COR-L47 (cell line): ENCODE results near the gene C4orf50.

Source experiments
- DNase-seq: peaks from one replicate; lab custom pipeline; 2025; lab: John Stamatoyannopoulos, UW

C4orf50 gene

DNA sequence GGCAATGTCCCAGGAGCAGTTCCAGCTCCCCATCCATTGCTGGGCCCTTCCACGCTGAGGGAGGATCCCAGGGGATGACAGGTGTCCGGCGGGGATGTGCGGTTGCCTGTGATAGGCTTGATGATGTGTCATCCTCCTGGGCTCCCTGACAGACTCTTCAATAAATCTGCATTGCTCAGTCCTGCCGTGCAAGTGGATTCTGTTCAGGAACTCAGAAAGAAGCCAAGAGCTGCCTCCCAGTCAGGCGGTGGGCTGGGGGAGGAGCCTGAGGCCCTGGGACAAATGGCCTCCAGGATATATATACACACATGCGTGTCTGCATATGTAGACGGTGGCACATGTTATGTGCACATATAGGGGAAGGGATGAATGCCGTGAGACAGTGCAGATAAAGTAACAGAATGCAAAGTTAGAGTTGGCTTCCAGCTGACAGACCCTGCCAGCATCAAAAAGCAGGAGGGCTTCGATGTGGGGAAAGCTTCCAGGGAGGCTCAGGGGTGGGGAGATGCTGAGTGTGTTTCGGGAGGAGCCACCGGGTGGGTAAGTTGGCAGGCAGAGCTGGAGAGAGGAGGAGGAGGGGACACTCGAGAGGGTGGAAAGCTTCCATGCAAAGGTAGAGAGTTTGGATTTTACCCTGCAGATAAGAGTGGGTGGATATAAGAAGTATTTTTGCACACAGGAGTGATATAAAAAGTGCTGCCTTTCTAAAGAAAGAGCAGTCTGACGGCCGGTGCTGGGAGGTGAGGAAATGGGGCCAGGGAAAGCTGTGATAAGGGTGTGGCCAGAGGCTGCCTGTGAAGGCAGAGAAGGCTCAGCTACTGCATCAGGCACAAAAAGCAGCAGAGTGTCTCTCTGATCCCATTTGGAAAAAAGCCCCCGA, 96.9 kb downstream of the C4orf50 start:
- DNase-seq = no peak

DNA sequence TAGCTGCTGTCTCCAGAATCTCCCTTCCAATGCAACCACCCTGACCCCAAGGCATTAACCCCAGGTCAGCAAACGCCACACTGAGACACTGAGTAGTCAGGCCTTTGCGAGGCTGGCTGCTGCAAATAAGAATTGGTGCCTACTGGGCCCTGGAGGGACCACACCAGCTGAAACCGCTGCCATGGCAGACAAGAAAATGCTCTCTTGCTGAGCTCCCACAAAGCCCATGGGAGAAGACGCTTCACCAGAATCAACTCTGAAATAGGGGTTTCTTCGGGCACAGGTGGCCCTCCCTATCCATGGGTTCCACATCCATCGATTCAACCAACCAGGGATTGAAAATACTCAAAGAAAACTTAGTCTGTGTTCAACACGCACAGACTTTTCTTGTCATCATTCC, 98.7 kb downstream of the C4orf50 start:
- no peak for DNase-seq

DNA sequence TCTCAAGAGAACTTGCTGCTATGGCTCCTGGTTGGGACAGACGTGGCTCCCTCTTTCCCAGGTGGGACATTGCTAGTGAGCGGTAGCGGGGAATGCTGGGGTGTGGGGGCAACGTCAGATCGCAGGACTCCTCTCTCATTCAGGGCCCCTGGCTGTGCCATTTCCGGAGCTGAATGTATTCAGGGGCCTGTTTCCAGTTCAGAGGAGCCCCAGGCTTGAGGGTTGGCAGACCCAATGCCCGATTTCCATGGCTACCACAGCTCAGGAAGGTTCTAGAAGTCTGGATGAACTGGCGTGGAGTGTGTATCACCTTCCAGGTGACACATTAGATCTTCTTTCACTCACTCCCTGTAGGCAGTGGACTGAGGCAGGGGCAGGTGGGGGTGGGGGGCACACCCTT, 99.2 kb downstream of the C4orf50 start:
- no peak for DNase-seq

DNA sequence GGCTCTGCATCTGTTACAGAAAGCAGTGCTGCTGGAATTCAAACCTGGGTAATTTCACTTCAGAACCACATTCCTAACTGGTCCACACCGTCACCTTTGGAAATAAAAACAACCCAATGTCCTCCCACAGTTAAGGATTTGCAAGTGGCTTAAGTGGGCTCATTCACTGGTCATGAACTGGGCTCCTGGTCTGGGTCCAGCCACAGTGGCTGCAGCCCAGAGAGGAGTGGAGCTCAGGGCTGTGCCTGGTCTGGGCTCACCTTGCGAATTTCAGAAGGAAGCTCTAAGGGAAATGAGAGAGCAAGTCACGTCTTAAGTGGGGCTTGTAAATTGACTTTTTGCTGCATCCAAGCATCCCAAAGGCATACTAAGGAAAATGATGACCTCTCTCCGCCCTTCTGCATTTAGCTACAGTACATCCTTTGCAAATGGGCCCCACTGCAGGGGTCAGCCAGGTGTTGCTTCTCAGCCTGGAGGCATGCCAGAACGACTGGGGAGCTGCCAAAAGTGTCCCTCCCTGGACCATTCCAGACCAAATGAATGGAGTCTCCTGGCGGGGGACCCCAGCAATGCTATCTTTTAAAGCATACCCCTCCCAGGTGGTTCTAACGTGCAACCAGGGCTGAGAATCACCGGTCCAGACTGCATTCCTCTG, 99.8 kb downstream of the C4orf50 start:
- peak; percentile 83 for DNase-seq

DNA sequence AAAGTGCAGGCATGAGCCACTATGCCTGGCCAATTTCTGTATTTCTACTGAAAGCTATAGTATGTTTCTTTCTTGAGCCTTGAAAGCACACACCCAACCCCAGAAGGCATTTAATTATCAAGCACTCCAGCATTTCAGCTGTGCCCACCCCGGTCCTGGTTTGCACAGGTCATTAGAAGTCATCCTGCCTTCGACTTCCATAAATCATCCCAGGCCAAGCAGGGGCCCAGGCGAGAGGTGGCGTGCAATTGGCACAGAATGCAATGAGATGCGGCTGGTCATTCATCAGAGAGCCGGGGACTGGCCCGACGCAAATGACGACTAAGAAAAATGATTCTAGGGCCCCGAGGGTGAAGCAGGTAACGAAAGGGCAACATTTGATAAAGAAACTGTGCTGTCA, 100.6 kb downstream of the C4orf50 start:
- DNase-seq = no peak

DNA sequence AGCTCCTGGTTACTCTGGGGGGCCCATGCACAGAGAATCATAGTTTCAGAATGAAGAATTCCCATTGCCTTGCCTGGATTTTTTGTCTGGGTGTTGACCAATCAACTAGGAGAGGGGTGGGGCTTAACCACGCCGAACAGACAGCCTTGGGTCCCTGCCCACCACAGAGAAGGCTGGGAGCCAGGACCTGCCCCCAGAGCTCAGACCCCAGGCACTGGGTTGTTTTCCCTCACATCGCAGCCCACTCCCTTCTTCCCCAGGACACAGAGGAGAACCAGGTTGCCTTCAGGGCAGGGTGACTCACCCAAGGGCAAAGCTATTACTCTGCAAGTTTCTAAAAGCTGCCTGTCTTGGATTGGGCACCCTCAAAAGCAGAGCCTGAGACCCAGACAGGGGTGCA, 102.0 kb downstream of the C4orf50 start:
- no peak for DNase-seq

DNA sequence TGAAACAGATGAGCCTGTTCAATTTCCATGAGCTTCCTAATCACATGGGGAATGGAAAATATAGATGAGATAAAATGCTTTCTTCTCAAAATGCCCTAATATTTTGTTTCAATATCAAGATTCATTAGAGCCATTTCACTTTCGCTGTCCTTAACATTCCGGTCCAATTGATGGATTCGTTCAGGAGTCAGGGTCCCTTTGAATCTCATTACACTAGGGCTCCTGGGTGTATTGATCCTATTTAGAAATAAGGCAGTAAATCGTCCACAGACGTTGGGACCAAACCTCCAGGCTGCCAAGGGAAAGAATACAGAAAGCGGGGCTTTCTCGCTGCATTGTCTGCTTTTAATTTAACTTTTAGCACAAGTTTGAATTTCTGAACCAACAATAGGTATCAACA, 104.8 kb downstream of the C4orf50 start:
- no peak for DNase-seq

DNA sequence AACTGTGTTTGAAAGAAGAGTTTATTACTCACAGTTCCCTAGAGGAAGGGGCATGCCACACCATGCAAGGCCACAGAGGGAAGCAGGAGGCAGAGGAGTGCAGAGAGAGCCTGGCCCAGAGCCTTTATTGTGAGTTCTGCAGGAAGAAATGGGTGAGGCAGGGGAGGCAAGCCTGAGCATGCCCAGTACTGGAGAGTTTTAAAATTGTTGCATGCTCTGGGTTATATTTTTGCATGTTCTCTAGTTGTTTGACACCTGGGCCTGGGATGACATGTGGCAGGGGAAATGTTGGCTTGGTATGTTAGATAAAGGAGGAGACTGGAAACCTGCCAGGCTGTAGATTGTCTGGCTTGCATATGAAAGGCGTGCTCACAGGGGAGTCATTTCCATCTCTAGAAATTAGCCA, 105.6 kb downstream of the C4orf50 start:
- peak; percentile 86 for DNase-seq

DNA sequence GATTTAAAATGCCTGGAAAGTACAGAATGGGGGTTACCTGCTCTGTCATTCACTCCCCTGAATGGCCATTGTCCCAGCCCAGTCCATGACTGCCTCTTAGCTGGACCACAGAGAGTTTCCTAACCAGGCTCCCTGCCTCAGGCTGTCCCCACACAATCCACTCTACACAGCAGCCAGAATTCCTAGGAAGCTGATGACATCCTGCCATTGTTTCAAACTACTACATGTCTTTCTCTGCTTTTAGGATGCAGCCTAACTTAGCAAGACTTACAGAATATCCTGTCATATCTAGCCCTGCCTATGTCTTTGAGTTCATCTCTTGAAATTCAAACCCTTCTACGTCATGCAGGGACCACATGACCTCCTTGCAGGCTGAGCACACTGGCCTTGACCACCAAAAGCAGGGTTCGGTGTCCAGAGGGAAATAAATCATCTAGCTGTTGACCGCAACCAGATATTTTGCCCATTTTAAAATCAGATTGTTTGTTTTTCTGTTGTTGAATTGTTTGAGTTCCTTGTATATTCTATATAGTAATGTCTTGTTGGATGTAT, 109.3 kb downstream of the C4orf50 start:
- no peak for DNase-seq

DNA sequence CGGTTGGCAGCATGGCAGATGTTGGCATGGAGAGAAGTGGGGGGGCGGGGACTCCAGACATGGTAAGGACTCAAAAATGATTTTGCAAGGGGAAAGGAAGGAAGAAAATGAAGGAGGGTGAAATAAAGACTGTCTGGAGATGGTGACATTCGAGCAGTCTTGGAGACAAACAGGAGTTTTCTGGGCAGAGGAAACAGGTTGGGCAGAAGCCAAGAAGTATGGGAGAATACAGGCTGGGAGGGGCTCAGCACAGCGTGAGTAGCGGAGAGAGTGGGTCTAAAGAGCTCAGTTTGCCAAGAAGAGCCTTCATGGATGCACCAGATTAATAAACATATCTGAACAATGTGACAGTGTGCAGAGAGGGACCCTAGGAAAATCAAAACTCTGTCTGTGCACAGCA, 112.0 kb downstream of the C4orf50 start:
- peak; percentile 19 for DNase-seq

DNA sequence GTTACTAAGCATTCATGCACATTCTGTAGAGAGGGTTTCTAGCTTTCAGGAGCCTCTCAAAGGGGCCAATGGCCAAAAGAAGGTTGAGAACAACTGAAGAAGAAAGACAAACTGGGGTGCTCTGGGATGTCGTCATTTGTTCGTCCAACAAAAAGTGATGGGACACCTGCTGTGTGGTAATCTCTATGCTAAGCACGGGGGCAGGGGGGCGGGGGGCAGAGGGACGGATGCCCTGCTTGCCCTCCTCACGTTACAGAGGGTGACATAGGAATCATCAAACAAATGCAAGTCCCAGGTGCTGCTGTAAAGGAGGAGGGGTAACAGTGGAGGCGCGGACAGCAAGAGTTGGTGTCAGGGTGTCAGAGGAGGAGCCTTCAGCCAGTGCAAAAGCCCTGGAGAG, 112.5 kb downstream of the C4orf50 start:
- no peak for DNase-seq

DNA sequence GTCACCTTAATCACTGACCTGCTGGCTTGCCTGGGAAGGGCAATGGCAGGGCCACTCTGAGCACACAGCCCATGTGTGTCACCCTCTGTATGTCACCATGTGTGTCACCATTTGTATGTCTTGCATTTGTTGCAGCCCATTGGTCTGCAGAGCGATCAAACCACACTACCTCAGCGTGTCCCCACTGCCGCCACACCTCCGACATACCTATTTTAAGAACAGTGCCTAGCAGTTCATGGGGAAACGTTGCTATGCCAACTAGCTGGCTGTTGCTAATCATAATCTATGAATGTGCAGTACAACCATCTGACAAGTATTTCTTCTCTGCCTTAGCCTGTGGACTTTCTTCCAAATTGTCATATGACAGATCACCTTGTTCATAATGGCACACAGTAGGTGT, 117.4 kb downstream of the C4orf50 start:
- DNase-seq = no peak

DNA sequence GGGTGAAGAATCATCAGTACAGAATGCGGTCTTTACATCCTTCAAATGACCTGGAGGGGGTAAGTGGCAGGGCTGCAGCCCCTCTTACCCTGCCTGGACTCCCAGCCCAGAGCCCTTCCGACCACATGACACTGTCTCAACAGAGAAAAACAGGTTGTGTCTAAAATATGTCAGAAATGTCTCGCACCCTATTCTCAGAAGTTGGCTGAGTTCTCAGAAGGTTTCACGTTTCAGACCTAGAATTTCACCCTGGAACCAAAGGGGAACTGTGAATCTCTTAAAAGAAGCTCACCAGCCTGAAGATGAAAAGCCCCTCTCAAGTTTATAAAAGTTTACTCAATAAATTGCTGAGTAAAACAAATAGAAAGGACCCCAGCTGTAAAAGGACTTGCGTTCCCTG, 118.3 kb downstream of the C4orf50 start:
- no peak for DNase-seq

DNA sequence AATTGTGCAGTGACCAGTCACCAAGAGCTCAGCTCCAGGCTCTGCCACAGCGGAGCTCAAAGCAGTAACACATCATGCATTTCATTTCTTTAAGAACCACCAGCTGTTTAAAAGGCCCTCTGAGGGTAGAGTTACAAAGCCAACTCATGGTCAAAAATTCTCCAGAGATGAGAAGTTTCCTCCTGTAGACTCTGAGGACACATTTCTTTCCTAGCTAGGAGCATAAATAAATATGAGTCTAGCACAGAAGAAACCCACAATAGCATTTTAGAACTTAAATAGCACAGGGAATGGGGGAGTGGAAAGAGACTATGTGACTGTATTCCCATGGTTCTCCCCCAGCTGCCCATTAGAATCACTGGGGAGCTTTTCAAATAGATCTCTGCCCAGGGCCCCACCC, 118.8 kb downstream of the C4orf50 start:
- no peak for DNase-seq

DNA sequence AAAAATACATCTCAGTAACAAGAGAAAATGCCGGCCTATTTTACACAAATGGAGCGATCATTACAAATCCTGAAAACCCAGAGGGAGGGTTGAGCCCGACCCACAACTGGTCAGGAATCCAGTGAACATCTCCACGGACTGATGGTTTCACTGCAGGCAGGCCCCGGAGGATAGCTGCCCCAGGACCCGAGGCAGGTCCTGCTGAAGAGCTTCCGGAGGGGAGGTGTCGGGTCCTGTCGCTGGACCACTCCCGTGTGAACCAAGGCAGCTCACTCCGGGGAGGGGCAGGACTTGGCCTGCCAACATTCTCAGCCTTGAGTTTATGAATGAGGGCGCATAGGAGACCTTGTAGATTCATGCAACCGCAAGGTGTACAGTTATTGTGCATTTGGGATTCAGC, 120.6 kb downstream of the C4orf50 start:
- DNase-seq = no peak

DNA sequence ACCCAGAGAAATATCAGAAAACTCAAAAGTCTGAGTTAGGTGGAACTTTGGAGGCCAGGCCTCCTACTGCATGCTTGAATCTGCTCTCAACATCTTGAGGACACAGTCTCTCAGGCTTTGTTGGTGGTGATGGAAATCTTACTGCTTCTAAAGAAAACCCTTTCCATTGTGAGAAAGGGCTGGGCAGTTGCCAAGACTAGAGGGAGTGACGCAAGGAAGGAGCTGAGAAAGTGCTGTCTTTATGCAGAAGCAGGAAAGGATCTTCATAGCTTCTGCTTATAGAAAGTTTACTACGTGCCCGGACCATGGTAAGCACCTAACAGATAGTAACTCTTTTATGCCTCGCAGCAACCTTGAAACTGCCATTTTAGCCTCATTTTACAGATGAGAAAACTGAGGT, 122.9 kb downstream of the C4orf50 start:
- no peak for DNase-seq

DNA sequence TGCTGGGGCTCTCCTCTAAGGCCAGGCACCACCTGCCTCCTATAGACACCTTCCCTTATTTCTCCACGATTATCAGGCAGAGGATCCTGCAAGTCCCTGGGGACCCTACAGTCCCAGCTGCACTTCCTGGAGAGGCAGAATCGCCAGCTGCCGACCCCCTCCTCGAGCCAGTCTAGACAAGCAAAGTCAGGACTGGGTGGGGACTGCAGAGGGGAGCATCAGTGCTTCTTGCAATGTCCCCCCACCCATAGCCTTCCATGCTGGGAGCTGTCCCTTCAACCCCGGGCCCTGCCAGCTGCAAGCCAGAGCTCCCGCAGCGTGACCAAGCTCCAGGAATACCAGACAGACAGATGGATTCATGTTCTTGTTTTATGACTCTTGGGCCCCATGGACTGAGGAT, 124.0 kb downstream of the C4orf50 start:
- no peak for DNase-seq

DNA sequence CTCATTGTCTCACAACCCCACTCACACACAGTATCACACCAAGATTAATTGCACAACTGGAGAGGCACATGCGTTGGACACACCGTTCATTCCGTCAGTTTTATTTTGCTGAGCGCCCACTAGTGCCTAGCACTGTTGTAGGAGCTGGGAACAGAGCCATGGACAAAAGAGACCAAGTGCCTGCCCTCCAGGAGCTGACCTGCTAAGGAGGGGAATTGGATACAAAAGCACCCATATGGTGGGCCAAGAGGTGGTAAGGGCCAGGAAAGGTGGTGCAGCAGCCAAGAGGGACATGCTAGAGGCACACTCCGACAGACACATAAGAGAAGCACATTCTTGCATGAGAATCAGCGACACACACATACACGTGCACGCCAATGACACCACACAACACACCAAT, 124.6 kb downstream of the C4orf50 start:
- no peak for DNase-seq

DNA sequence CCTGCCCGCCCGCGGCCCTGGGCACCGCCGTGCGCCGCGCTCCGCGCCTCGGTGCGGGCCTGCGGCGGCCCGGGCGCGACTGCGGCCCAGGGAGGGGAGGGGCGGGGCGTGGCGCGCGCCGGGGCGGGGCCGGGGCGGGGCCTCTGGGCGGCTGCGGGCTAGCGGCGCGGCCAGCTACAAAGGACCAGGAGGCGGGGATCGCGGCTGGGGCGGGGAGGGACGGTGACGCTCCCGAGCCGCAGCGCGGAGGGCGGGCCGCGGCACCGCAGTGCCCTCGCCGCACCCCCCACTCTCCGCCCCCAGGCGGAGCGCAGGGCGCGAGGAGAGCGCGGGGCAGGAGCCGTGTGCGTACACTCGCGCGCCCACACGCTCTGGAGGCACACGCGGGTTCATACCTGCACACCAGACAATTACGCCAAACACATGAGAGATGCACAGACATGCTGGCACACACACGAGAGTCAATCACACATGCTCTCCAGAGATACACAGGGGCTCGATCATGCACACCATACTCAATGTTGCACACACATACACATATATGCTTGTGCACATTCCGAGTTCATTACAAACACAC, 125.1 kb downstream of the C4orf50 start, which contains the start of gene CRMP1:
TSS of gene CRMP1 (minus strand) at position 83 of the 577 bp plus-strand sequence. CDS start 117 bp downstream, outside the sequence.
- DNase-seq = peak; percentile 81

DNA sequence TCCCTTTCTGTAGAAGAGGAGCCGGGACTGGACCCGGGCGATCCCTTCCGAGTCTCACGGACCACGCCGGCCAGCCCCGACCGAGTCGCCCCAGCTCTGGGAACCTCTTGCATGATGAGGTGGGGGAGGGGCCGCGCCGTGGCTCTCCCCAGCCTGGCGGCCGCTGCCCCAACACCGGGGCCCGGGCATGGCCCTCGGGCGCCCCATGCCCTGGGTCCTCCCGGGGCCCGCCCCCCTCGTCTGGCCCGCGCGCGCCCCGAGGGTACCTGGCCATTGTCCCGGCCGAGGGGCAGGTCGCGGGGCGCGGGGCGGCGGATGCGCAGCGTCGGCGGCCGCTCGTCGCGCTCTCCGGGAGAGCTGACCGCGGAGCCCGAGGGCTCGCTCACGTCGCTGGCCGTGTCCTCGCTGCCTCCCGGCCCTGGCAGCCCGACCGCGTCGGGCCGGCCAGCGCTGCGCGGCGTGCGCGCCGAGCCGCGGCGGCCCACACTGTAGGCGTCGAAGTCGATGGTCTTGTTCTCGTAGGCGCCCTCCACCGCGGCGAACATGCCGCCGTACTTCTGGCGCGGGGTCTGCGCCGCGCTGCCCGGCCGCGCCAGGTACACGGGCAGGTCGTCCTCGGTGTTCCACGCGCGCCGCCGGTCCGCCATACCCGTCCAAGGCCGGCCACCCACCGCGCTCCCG, 125.8 kb downstream of the C4orf50 start:
- peak; percentile 29 for DNase-seq

DNA sequence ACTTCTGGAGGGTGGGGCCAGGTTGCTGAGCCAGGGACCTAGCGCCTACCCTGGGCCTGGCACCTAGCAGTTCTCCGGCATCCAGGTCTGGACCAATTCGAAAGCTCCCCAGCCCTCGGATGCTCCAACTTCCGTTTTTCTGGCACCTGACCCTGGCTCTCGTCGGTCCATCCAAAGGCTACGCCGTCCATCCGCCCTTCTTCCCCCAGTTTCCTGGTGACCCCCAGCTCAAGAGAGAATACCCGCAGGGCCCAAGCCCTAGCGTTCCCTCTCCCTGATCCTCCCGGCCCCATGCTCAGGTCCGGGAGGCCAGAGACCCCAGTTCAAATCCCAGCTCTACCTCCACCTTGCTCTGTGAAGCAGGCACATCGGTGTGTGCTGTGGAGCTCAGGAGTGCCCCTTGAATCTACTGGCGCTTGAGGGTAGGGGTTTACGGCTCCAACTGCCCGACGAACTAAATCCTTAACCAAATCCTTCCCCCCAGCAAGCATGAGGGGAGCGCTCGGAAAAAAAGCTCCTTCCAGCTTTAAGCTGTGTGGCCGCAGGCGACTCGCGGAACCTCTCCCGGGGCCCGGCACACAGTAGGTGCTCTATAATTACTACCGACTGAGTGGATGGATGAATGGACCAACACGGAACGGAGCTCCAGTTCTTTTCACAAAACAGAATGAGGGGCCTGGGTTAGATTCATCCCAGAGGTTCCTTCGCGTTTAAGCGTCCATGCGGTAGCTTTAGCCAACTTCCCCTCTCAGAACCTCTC, 126.5 kb downstream of the C4orf50 start:
- peak; percentile 10 for DNase-seq
